ENCODE measurements around the gene BAD.

Gene BAD

DNA sequence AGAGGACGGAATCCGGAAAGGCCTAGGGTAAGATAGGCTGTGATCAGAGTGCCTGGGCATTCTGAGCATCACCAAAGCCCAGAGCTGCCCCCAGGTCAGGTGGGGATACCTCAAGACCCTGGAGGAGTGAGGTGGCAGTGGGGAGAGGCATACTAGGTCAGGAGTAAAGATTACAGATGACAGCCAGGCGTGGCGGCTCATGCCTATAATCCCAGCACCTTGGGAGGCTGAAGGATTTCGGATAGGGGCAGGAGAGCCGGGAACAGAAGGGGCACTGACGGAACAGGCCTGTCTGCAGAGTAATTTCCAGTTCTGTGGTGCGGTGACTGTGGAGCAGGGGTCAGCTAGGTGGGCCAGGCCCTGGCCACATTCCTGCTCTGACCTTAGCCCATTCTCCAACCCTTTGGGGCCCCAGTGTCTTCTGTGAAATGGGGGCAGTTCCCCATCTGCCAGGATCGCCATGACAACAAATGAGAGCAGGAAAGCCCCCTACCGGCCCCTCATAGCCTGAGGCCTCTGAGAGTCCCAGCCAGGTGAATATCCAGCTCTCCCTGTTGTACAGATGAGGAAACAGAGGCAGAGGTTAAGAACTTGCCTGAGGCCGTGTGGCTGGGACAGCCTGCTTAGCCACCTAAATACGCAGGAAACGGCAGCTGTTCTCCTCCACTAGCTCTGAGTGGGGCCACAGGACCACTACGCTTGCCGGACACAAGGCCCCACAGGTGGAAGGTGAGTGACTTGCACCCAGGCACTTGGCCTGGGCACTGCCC is 9.2 kb downstream of the BAD start:
- DNase-seq = no peak

DNA sequence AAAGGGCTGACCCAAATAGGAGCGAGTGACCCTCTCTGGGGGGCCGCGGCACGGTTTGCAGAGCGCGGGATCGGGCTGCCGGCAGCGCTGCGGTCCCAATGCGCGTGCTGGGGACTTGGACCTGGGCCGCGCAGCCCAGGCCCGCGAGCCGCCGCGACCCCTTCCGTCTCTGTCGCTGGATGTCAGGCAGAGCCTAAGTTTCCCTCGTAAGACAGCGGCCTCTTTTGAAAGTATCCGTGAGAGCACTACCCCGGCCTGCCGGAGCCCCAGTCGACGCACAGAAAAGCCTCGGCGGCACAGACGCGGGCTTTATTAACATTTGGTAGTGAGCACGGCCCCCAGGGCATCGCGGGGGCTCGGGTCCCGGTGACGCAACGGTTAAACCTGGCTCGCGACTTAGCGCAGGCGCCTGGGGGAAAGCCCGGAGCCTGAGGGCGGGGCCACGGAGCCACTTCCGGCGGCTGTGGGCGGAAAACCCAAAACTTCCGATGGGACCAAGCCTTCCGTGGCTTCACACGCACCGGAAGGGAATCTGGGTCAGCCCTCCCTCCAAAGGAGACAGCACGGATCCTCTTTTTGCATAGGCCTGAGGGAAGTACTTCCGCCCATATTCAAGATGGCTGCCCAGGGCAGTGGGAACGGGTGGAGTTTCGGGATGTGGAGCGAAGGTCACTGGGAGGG is 14.8 kb downstream of the BAD start:
- DNase-seq = peak; percentile 90

DNA sequence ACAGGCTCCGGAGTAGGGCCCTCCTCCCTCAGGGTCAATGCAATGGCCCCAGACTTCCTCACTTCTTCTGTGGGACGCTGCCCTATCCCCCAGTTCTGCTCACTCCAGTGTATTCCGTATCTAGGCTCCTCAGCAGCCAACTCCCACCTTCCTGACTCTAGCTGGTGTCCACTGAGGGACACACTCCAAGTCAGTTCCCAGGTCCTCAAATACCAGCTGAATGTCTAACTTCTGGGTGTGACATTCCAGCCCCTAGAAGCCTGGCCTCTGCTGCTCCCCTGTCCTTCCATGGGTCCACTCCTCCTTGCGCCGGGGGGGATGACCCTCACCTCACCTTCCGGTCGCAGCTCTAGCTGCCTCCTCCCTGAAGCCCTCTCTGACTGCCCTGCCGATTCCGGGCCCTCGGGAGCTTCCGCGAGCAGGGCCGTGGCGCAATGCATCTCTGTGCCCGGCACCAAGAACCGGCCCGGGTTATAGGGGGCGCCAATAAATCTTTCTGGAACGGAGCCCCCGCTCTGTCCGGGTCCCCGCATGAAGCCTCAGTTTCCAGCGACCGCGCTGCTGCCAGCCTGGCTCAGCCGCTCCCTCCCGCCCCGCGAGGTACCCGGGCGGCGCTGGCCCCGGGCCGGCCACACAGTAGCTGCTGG is 15.4 kb downstream of the BAD start:
- DNase-seq = no peak

DNA sequence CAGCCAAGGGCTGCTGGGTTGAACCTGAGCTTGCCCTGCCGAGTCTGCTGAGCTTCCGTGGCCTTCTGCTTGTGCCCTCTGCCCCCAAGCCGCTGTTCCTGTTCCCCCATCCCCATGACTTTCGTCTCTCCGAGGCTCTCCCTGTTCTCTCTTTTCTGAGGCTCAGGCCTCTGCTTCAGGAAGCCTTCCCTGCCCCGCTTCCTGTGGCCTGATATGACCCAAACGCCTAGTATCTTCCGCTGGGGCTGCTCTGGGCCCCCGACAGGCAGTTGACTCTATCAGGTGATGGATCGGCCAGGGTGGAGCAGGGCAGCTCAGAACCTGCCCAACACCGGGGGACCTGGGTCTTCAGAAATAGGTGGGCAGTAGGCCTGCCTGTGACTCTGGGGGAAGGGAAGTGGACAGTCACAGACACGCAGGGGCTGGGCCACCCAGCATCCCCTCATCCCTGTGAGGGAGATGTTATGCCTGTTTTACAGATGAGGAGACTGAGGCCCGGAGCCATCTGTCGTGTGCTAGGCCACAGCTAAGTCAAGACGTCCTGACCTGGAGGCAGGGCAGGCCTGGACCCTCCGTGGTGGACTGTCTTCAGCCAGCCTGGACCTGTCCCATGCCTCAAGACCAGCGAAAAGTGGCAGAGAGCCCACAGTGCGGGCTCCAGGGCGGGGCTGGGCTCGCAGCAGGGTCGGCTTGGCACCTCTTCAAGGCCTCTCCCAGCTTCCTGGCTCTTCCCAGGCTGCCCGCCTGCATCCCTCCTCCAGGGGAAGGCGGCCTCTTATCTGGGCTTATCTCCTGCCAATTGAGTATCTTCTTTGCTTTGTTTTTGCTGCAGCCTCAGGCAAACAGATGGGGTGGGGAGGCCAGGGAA is 16.2 kb downstream of the BAD start:
- DNase-seq = no peak

DNA sequence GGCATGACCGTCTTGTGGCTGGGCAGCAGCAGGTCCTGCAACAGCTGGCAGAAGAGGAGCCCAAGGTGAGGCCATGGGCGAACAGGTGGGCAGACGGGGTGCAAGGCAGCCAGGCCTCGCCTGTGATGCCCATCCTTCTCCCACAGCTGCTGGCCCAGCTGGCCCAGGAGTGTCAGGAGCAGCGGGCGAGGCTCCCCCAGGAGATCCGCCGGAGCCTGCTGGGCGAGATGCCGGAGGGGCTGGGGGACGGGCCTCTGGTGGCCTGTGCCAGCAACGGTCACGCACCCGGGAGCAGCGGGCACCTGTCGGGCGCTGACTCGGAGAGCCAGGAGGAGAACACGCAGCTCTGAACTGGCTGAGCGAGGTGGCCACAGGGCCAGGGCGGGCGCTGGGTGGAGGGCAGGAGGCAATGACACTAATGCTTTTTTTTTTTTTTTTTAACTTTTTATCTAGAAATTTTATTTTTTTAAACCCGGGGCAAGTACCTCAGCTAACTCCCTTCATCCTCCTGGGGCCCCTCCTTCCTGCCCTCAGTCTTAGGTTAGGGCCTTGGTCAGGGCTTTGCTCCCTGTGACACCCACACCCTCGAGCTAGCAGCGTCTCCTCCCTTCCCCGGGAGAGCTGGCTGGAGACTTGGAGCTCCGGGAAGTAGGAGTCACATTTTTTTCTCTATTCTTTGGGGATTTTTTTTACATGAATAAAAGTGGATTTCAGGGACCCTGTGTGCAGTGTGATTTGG is 17.1 kb downstream of the BAD start:
- DNase-seq = no peak

DNA sequence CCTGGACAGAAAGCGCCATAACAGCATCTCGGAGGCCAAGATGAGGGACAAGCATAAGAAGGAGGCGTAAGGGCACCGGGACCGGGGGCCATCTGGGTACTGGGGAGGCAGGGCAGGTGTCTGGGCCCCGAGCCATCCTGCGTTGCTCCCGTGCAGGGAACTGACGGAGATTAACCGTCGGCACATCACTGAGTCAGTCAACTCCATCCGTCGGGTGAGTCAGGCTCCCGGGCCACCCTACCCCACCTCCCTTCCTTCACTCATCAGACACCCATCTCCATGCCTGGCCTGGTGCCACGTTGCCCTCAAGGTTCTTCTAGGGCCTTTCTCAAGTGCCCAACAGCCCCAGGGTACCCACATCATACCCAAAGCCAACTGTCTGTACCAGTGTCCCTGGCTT is 18.1 kb downstream of the BAD start:
- DNase-seq = no peak

DNA sequence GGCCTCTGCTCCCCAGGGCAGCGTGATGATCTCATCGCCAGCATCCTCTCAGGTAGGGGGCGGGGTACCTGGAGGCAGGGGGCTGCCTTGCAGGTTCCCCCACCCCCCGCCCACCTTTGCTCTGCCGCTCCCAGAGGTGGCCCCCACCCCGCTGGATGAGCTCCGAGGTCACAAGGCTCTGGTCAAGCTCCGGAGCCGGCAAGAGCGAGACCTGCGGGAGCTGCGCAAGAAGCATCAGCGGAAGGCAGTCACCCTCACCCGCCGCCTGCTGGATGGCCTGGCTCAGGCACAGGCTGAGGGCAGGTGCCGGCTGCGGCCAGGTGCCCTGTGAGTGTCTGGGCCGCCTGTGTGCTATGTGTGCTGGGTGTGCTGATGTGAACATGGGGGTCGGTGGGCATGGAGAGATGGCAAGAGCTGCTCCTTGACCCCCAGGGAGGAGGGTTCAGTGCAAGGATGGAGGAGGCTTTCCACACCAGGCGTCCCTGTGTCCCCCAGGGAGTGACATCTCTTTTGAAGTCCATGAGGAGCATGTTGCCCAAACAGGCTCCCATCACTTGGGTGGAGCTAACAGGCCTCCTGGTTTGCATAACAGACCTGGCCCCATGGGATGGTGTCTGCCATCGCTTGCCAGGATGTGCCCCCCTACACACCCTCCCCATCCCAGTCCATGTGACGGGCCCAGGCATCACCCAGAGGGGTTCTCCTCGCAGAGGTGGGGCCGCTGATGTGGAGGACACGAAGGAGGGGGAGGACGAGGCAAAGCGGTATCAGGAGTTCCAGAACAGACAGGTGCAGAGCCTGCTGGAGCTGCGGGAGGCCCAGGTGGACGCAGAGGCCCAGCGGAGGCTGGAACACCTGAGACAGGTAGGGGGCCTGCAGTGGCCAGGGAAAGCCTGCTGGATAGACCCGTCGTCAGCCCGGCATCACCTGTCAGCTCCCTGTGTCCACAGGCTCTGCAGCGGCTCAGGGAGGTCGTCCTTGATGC is 19.0 kb downstream of the BAD start:
- DNase-seq = no peak

DNA sequence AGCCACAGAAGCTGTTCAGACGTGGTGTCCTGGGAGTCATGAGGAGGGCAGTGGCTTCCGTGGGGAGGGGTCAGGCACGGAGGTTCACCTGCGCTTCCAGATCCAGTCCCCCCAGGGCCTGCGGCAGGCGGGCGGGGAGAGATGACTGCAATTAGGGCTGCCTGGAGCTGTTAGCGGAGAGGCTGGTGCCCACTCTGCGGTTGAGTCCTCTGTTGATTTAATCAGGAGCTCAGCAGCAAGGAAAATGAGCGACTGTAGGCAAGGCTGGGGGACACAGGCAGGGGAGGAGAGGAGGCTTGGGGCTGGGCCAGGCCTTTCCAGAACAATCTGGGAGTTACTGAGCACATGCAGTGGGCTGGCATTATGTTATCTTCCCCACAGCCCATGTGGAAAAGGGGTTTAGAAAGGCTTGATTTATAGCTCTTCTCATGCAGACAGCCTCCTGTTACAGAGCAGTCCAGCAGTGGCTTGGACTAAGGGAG is 20.1 kb downstream of the BAD start:
- no peak for DNase-seq

DNA sequence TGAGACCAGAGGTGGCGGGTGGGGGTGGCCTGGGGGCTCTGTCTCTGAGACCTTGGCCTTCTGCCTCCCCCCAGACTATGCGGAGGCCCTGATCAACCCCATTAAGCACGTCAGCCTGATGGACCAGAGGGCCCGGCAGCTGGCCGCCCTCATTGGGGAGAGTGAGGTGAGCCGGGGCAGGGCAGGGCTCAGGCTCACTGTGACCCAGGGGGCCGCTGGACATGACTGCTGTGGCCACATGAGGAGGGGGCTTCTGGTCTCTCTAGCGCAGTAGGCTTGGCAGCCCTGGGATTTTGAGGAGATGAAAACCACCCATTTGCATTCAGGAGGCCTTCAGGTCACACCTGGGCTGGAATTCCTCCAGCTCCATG is 20.5 kb downstream of the BAD start:
- DNase-seq = no peak

DNA sequence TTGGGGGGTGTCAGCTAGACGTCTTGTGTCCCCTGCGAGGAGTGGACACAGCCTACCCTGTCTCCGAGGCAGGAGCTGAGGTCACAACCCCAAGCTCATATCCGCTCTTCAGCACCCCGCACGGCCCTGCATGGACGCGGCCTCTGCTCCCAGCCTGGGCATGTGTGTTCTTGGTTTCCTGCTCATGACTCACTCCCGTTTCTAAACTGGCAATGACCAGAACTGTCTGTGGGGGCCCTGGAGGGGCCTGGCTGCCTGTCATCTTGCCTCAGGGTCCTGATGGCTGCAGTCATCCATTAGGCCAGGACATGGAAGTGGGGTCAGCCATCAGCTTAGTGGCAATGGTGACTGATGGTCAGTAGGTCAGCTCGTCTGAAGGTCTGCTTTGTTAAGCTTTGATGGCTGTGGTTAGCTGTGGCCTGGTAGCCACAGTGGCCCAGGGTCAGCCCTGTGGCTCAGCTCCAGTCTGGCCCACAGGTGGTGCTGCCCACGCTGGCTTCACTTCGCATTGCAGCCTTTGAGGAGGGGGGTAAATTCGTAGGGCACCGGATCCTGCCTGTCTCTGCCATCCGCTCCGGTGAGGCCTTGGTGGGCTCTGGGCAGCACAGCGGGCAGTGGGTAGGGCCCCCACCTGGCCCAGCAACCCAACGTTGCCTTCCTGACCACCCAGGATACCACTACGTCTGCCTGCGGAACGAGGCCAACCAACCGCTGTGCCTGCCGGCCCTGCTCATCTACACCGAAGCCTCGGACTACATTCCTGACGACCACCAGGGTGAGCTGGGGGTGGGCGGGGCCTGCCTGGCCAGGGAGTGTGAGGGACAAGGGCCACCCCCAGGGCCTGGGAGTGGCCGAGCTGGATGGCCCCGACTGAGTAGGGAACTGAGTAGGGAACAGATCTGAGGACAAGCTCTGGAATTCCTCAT is 21.2 kb downstream of the BAD start:
- DNase-seq = no peak

DNA sequence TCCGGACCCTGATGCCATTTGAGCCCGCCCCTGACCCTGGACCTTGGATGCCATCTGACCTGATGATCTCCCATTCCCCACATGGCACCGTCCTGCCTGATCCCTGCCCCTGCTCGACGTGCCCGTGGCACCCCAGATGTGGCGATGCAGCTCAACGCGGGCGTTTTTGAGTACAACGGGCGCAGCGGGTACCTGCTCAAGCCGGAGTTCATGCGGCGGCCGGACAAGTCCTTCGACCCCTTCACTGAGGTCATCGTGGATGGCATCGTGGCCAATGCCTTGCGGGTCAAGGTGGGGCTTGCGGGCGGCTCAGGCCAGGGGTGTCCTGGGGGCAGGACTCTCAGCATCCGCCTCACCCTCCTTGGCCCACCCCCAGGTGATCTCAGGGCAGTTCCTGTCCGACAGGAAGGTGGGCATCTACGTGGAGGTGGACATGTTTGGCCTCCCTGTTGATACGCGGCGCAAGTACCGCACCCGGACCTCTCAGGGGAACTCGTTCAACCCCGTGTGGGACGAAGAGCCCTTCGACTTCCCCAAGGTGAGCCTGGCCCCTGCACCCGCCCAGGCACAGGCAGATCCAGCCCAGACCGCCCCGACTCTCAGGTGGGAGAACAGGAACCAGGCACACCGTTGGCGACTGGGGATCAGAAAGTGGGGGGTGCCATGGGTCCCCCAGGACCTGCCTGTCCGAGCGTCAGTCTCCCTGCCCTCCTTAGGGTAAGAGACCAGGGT is 22.0 kb downstream of the BAD start:
- no peak for DNase-seq

DNA sequence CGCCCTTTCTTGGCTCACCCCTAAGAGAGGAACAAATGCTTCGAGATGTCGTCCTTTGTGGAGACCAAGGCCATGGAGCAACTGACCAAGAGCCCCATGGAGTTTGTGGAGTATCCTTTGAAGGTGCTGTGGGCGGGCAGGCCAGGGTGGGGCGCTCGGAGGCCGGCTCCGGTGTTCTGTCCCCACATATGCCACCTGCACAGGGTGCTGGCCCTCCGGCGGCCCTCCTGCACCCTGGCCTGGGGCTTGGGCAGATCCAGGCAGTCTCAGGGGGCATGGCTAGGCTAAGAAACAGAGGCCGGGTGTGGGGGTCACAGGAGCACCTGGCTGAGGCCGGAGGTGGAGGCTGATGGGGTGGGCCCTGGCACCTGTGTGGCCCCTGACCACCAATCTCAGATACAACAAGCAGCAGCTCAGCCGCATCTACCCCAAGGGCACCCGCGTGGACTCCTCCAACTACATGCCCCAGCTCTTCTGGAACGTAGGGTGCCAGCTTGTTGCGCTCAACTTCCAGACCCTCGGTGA is 22.8 kb downstream of the BAD start:
- no peak for DNase-seq

DNA sequence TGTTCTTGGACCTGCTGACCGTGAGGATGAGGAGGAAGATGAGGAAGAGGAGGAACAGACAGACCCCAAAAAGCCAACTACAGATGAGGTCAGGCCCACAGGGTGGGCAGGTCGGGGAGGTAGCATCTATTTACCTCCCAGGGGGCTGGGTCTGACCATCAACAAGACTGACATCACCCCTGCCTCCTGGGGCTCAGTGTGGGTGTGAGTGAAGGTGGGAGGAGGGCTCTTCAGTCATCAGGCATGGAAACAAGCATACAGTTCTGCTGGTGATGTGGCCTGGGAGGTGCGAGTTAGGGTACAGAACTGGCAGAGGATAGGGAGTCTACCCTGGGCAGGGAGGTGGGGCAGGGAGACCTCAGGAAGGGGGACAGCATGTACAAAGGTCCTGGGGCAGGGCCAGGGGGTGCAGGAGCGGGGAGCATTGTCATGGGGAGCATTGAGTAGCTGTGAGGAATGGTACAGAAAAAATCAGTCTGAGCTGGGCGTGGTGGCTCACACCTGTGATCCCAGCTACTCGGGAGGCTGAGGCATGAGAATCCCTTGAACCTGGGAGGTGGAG is 24.2 kb downstream of the BAD start:
- DNase-seq = no peak

DNA sequence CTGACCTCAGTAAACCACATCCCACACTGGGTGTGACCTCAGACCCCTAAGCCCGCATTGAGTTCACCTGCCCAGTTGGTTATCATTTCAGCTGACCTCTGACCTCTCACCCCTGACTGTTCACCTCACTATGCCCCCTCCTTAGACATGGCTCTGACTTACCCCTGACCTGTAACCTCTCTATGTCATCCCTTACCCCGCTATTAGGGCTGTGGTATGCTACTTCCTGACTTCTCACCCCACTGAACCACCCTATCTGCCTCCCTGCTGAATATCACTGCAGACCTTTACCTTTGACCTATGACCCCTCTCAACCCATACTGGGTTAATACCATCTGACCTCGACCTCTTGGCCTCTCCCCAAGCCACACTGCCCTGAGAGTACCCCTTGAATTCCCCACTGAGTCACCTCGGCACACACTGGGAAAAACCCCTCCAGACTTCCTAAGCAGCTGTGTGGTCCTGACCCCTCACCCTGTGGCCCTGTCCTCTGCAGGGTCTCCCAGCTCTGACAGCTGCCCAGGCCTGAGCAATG is 24.9 kb downstream of the BAD start:
- DNase-seq = no peak

DNA sequence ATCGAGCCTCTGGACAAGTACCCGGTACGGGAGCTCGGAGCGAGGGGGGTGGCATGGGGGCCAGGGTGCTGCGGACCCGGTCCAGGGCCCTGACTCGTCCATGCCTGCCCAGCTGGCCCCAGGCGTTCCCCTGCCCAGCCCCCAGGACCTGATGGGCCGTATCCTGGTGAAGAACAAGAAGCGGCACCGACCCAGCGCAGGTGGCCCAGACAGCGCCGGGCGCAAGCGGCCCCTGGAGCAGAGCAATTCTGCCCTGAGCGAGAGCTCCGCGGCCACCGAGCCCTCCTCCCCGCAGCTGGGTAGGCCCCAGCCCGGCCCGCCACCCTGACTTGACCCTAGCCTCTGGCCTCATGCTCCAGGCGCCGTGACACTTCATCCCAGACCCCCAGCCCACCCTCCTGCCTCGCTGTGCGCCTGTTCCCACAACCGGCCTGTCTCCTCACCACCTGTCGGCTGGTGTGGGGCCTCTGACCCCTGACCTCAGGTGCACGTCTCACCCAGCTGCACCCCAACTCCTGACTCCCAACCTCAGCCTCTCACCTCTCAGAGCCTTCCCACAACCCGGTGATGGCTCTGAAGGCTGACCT is 25.4 kb downstream of the BAD start:
- no peak for DNase-seq

DNA sequence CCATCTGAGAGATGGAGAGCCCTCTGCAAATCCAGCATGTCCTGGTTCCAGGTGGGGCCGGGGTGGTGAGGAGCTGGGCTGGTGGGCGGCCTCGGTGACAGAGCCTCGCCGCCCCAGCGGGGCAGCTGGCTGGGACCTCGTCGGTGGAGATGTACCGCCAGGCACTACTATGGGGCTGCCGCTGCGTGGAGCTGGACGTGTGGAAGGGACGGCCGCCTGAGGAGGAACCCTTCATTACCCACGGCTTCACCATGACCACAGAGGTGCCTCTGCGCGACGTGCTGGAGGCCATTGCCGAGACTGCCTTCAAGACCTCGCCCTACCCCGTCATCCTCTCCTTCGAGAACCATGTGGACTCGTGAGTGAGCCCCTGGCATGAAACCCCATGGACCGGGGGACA is 26.1 kb downstream of the BAD start:
- no peak for DNase-seq

DNA sequence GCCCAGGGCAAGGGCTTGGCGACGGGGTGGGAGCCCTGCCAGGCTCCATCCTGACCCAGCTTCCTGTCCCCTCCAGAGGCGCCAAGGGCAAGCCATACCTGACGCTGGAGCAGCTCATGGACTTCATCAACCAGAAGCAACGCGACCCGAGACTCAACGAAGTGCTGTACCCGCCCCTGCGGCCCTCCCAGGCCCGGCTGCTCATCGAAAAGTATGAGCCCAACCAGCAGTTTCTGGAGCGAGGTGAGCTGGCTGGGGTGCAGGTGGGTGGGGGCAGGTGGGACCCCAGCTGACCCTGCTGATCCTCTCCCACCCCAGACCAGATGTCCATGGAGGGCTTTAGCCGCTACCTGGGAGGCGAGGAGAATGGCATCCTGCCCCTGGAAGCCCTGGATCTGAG is 28.2 kb downstream of the BAD start:
- DNase-seq = no peak

All from SIG-M5 (cell line).